ENCODE measurements around the gene ZNF646.

GRCh38 chr16:31088459-31089183 is 14.4 kb downstream of the ZNF646 start, which contains the start of gene PRSS53:
- TF ChIP-seq CTCF (conservative IDR thresholded peaks at IDR 0.05) (no peak), ZFX (IDR thresholded peaks at IDR 0.05) (no peak)
